Fibroblast of skin of back (primary cell): ENCODE measurements around the gene PHETA1. TPM values are rescaled to one million over a fixed set of nuclear protein-coding genes. Genes with fewer than 3 reads are reported as not detected.

Experiments used
- DNase-seq: peaks from one replicate; pipeline ENCODE4 v3.0.0-alpha.2; 2013
- polyA plus RNA-seq, 2 experiments: library from polyadenylated mRNA; unstranded; fragments of 120-200 nt; gene quantifications; one replicate each; pipeline ENCODE4 v1.2.1, GENCODE V29; 2013; ENCODE audit not compliant: insufficient read length in 2 of 2

The PHETA1 gene
- 10.0 TPM for polyA plus RNA-seq (2013, experiment 1 of 2; ENCODE audit: insufficient read length)
- polyA plus RNA-seq (2013, experiment 2 of 2; ENCODE audit: insufficient read length), result 10.5 TPM

- peak; percentile 87 for DNase-seq
These were observed at the start of gene PHETA1 for GRCh38 chr12:111368788-111369495. PHETA1 (minus strand) TSS chr12:111369095; CDS start chr12:111363427, 5,668 bp downstream.

- no peak for DNase-seq
These were observed 49.6 kb upstream of the PHETA1 start for GRCh38 chr12:111418594-111418880.

- no peak for DNase-seq
These were observed 49.1 kb upstream of the PHETA1 start for GRCh38 chr12:111417784-111418593.

GRCh38 chr12:111417290-111417689 lies 48.4 kb upstream of the PHETA1 start:
- no peak for DNase-seq

- no peak for DNase-seq
These were observed 45.9 kb upstream of the PHETA1 start for GRCh38 chr12:111414711-111415252.

- peak; percentile 68 for DNase-seq
These were observed 44.7 kb upstream of the PHETA1 start for GRCh38 chr12:111413442-111414086.

GRCh38 chr12:111412830-111413441 lies 44.0 kb upstream of the PHETA1 start:
- DNase-seq, result no peak

- peak; percentile 72 for DNase-seq
These were observed 43.3 kb upstream of the PHETA1 start for GRCh38 chr12:111412007-111412829.

- DNase-seq, result no peak
These were observed 42.4 kb upstream of the PHETA1 start for GRCh38 chr12:111411185-111411764.

- peak; percentile 38 for DNase-seq
These were observed 41.7 kb upstream of the PHETA1 start for GRCh38 chr12:111410431-111411184.

GRCh38 chr12:111409780-111410430 lies 41.0 kb upstream of the PHETA1 start:
- peak; percentile 94 for DNase-seq

GRCh38 chr12:111409403-111409779 lies 40.5 kb upstream of the PHETA1 start:
- peak; percentile 44 for DNase-seq

GRCh38 chr12:111408686-111409402 lies 39.9 kb upstream of the PHETA1 start:
- no peak for DNase-seq

GRCh38 chr12:111408116-111408440 lies 39.2 kb upstream of the PHETA1 start:
- DNase-seq, result no peak

- peak; percentile 18 for DNase-seq
These were observed 38.7 kb upstream of the PHETA1 start for GRCh38 chr12:111407377-111408115.

- DNase-seq, result no peak
These were observed 37.8 kb upstream of the PHETA1 start for GRCh38 chr12:111406474-111407376.

GRCh38 chr12:111405859-111406473 lies 37.1 kb upstream of the PHETA1 start, which contains the start of gene SH2B3:
SH2B3 (plus strand) TSS chr12:111405923; CDS start chr12:111418146, 12,223 bp downstream.
- DNase-seq, result peak; percentile 75
